ENCODE data around the gene CAMTA1. TPM values are rescaled to one million over a fixed set of nuclear protein-coding genes. Genes with fewer than 3 reads are reported as not detected.

Gene CAMTA1
- total RNA-seq, 1 donor from 2014 or later: 99.0 TPM

- Mint-ChIP-seq H3K27me3 (peaks cover 15% of the 10 kb centered on the region), H3K4me1 (ENCODE audit: low read depth) (no peaks in the 10 kb centered on the region), H3K9me3 (ENCODE audit: low read depth) (no peaks in the 10 kb centered on the region), H3K4me3 (ENCODE audit: low read depth) (no peak overlapping the region), H3K36me3 (ENCODE audit: insufficient read depth) (no peaks in the 10 kb centered on the region), H3K27ac (no peak overlapping the region)
- DNase-seq (ENCODE audit: low spot score, unreplicated experiment): no peak
- TF ChIP-seq, protein P1, sequence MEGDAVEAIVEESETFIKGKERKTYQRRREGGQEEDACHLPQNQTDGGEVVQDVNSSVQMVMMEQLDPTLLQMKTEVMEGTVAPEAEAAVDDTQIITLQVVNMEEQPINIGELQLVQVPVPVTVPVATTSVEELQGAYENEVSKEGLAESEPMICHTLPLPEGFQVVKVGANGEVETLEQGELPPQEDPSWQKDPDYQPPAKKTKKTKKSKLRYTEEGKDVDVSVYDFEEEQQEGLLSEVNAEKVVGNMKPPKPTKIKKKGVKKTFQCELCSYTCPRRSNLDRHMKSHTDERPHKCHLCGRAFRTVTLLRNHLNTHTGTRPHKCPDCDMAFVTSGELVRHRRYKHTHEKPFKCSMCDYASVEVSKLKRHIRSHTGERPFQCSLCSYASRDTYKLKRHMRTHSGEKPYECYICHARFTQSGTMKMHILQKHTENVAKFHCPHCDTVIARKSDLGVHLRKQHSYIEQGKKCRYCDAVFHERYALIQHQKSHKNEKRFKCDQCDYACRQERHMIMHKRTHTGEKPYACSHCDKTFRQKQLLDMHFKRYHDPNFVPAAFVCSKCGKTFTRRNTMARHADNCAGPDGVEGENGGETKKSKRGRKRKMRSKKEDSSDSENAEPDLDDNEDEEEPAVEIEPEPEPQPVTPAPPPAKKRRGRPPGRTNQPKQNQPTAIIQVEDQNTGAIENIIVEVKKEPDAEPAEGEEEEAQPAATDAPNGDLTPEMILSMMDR (IDR thresholded peaks at IDR 0.05; ENCODE audit: unreplicated experiment): no peak
Observed at GRCh38 chr1:7113822-7114221, 328.6 kb downstream of the CAMTA1 start.

DNA sequence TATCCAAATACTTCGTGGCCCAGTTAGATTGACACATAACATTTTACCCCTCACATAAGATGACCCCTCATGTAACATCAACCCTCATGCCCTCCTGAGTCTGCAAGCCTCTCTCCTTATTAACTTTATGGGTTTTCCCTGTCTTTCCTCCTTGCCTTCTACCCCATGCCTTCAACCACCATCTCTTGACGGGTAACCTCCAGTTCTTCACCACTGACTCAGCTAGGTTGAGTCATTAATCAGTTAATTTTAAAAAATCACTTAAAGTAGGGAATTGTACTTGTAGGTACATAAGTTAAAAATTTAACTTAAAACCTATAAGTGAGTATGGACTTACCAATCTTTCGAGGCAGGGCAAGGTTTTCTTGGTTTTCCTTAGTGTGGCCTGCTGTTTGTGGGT is 330.7 kb downstream of the CAMTA1 start:
- no peak overlapping the region for H3K27ac Mint-ChIP-seq
- TF ChIP-seq, protein P1 (IDR thresholded peaks at IDR 0.05; ENCODE audit: unreplicated experiment): no peak
- H3K27me3 Mint-ChIP-seq: peaks cover 11% of the 10 kb centered on the region
- DNase-seq (ENCODE audit: low spot score, unreplicated experiment): no peak
- no peaks in the 10 kb centered on the region for H3K9me3 Mint-ChIP-seq (ENCODE audit: low read depth)
- H3K4me3 Mint-ChIP-seq (ENCODE audit: low read depth): no peak overlapping the region
- no peaks in the 10 kb centered on the region for H3K36me3 Mint-ChIP-seq (ENCODE audit: insufficient read depth)
- no peaks in the 10 kb centered on the region for H3K4me1 Mint-ChIP-seq (ENCODE audit: low read depth)

DNA sequence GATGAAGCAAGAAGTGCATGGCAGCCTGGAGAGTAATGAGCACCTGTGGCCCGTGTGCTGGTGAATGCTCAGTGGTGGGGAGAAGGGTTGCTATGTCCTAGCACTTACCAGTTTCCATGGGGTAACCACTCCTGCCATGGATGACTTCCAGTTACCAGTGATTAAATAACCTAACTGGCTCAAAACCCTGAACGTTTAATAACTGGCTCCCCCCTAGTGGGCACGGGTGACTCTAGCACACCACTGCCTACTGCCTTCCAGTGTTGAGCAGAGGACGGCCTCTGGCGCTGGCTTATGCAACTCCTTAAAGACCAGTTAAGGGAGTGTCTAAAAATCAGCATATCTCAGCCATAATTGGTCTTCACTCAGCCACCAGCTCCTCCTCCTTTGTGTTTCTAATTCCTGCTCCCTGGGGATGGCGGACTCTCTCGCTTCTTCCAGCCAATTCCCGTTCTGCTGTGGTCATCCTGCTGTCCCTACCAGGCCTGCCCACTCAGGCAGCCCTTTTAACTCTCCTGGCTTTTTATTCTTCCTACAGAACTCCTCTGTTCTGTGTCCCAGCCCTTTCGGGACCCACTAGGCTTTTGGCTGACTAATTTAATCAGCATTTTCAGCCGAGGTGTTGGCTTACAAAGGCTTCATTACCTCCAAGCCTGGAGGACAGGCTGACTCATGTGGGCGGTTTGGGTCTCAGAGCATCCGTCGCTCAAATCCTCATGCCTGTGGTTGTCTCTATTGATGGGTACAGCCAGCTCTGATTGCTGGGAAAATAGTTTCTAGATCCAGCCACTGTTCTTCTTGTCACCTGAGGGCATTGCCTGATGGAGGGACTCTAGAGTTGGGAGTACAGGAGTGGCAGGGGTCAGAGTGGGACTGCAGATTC is 332.4 kb downstream of the CAMTA1 start:
- TF ChIP-seq, protein P1 (IDR thresholded peaks at IDR 0.05; ENCODE audit: unreplicated experiment): peak; percentile 35
- peak overlapping the region; percentile 5 for H3K27ac Mint-ChIP-seq
- H3K4me1 Mint-ChIP-seq (ENCODE audit: low read depth): no peaks in the 10 kb centered on the region
- no peaks in the 10 kb centered on the region for H3K36me3 Mint-ChIP-seq (ENCODE audit: insufficient read depth)
- H3K9me3 Mint-ChIP-seq (ENCODE audit: low read depth): no peaks in the 10 kb centered on the region
- no peak for DNase-seq (ENCODE audit: low spot score, unreplicated experiment)
- H3K27me3 Mint-ChIP-seq: peaks cover 11% of the 10 kb centered on the region
- H3K4me3 Mint-ChIP-seq (ENCODE audit: low read depth): no peak overlapping the region

DNA sequence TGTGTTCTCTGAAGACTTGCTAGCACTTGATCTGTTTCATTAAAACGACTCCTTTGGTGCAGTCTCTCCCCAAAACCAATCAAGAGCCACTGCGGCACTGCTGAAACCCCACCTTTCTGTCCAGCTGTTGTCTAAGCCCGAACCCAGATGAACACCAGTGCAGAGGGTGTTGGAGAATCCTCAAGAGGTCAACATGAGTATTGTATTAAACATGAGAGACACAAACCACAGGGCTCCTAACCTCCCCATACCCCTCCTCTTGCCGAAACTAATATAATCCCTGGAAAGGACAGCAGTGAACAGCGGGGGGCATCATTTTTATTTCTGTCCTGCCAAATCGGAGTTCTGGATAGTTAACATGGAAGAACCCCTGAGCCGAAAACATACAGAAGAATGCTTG is 333.9 kb downstream of the CAMTA1 start:
- TF ChIP-seq, protein P1 (IDR thresholded peaks at IDR 0.05; ENCODE audit: unreplicated experiment): no peak
- Mint-ChIP-seq H3K4me3 (ENCODE audit: low read depth) (no peak overlapping the region), H3K27me3 (peaks cover 14% of the 10 kb centered on the region), H3K4me1 (ENCODE audit: low read depth) (no peaks in the 10 kb centered on the region), H3K9me3 (ENCODE audit: low read depth) (no peaks in the 10 kb centered on the region), H3K36me3 (ENCODE audit: insufficient read depth) (no peaks in the 10 kb centered on the region), H3K27ac (no peak overlapping the region)
- DNase-seq (ENCODE audit: low spot score, unreplicated experiment): no peak

DNA sequence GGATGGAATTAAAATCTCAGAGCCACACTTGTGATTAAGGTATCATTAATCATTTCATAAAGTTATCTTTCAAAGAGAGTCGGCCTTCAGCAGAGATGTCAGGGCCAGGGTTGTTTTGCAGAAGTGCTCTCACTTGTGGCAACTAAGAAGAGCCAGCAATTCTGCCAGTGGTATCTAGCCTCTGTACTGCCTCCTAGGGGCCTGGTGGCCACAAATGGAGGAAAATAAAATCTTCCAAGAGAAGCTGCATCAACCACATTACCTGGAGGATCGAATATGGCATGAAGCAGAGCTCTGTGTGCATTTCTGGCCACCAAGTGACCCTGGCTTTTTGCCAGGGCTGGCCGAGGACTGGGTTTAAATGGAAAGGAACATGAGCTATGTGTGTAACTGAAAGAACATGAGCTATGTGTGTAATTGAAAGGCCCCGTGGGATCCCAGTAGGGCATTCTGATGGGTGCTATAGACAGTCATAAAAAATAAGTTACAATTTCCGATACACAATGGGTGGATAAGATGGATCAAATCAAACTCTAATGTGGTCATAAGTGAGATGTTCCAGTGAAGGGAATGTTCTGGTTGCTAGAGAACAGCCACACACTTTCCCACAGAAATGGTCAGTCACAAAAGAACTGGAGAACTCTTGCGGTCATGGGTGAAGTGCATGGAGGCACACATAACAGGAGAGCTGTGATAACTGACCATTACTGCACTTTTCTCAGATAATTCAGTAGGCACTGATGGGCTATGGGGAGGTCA is 335.8 kb downstream of the CAMTA1 start:
- TF ChIP-seq, protein P1 (IDR thresholded peaks at IDR 0.05; ENCODE audit: unreplicated experiment): peak; percentile 17
- Mint-ChIP-seq H3K27ac (no peak overlapping the region), H3K4me1 (ENCODE audit: low read depth) (no peaks in the 10 kb centered on the region), H3K9me3 (ENCODE audit: low read depth) (no peaks in the 10 kb centered on the region), H3K27me3 (peaks cover 11% of the 10 kb centered on the region), H3K4me3 (ENCODE audit: low read depth) (no peak overlapping the region), H3K36me3 (ENCODE audit: insufficient read depth) (no peaks in the 10 kb centered on the region)
- DNase-seq (ENCODE audit: low spot score, unreplicated experiment): no peak

Measured in progenitor cell of endocrine pancreas (in vitro differentiated cells).